NB4 (cell line): Measurements from ENCODE around the gene VIPR2.

ENCODE experiments used
- CTCF ChIP-seq: IDR thresholded peaks from one replicate; pipeline ENCODE4 v1.5.1; 2012; ENCODE audit warnings: low read depth, low read length
- MYC ChIP-seq: IDR thresholded peaks from 2 replicates; pipeline ENCODE4 v1.6.1; 2011; ENCODE audit warnings: low read depth, low read length
- POLR2A ChIP-seq: IDR thresholded peaks from 2 replicates; pipeline ENCODE4 v1.6.1; 2011; ENCODE audit warnings: mild to moderate bottlenecking; ENCODE audit not compliant: insufficient read length; ENCODE audit errors: extremely low read depth

DNA sequence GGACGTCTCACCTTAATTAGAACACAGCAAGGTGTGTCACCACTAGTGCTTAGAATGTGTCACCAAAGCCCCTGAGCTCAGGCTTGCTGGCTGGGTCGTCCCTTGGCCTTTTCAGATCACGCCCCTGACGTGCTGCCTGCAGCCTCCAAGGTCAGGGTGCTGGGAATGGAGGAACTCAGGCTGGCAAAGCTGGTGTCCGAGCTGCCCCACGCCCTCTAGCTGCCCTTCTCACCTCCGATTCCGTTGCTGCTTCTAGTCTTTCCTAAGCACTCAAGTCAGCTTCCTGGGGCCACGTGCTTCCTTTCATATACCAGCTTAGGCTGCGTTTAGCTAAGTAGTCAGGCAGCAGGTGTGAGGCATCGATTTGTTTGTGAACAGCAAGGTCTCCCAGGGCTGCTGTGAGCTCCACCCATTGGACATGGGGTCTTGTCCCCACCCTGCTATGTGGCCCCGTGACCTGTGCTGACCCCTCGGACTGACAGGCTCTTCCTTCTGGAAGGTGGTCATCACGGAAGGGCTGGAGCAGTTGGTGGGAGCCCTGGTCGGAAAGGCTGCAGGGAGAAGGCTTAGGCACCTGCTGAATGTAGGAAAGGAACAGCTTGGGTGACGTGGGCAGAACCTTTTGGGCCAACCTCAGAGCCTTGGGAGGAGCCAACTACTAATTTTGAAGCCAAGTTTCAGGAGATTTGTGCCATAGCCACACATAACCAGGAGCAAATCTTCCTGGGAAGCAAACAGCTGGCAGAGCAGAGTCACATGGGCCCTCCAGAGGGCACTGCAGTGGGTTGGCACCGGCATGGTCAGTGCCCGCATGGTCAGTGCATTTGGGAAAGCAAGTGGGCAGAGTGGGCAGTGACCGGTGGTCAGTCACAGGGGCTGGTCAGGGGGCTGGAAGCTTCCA lies 28.8 kb downstream of the VIPR2 start:
- no peak for TF ChIP-seq CTCF
- no peak for TF ChIP-seq POLR2A
- 0 out of 2 replicates have a peak, but pooled peaks have one; percentile 5 for TF ChIP-seq MYC
